Measurements from ENCODE around the gene LIMK1. TPM values are rescaled to one million over a fixed set of nuclear protein-coding genes. Genes with fewer than 3 reads are reported as not detected.
A peak's percentile ranks its signal among the peaks of the same experiment; 100 is the strongest.

The LIMK1 gene
- total and polyA plus RNA-seq, 2 of the 13 experiments (the other 11 are each of a cell fraction or from before 2014, with no cell fraction given): 8.9 to 18.8 TPM

DNA sequence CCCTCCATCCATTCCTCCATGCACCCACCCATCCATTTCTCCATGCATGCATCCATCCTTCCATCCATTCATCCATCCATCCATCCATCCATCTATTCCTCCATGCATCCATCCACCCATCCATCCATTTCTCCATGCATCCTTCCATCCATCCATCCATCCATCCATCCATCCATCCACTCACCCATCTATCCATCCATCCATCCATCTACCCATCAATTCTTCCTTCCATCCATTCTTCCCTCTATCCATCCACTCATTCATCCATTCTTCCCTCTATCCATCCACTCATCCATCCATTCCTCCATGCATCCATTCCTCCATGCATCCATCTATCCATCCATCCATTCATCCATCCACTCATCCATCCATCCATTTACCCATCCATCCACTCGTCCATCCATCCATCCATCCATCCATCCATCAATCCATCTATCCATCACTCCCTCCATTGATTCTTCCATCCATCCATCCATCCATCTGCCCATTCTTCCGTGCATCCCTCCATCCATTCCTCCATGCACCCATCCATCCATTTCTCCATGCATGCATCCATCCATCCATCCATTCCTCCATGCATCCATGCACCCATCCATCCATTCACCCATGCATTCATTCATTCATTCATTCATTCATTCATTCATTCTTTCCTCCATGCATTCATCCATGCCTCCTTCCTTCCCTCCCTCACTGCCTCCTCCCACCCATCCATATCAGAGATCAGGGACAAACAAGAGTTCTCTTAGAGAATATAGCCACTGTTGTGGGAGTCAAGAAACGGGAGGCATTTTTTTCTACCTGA is 33.4 kb upstream of the LIMK1 start:
- ChIA-PET CTCF (ENCODE audit: low intra/inter-chr PET ratio, low total read pairs) (no interaction called here), POLR2A (no interaction called here)
- Histone ChIP-seq H3K36me3 (replicated peaks in 1 of 2; ENCODE audit: control insufficient read depth in 1 of 2, insufficient read depth in 2 of 2, low read length in 2 of 2) (no peaks in the 10 kb centered on the region), H2AFZ (ENCODE audit: low read length) (no peak overlapping the region), H4K20me1 (ENCODE audit: insufficient read depth, low read length) (no peaks in the 10 kb centered on the region), H3K27ac (ENCODE audit: extremely low read length, insufficient read depth, low read length) (no peak overlapping the region), H3K79me2 (ENCODE audit: insufficient read depth, low read length) (no peaks in the 10 kb centered on the region), H3K4me3 (replicated peaks in 1 of 3; ENCODE audit: insufficient read depth in 1 of 3, low read depth in 2 of 3, low read length in 3 of 3) (no peak overlapping the region), H3K9ac (ENCODE audit: insufficient read depth, low read depth, low read length) (no peak overlapping the region), H3K4me2 (ENCODE audit: low read depth, low read length) (no peak overlapping the region), H3K4me1 (ENCODE audit: insufficient read depth, low read length) (peaks cover 8% of the 10 kb centered on the region; the same call in 1 of the 2 replicates), H3K9me3 (ENCODE audit: low read length) (no peaks in the 10 kb centered on the region), H3K27me3 (ENCODE audit: control insufficient read depth in 1 of 2, insufficient read depth in 2 of 2, low read length in 2 of 2) (peaks cover 0 to 3% of the 10 kb centered on the region in 2 experiments; a peak in 2 of 5 replicates)
- intact Hi-C loops (cut with micrococcal nuclease; ENCODE audit: unreplicated experiment): no loop called here
- no peak for TF ChIP-seq NBN (conservative IDR thresholded peaks at IDR 0.05)
- TF ChIP-seq SUZ12 (IDR thresholded peaks at IDR 0.05; ENCODE audit: low read depth, low read length): no peak
- TF ChIP-seq FOXP1 (IDR thresholded peaks at IDR 0.05): 0 out of 2 replicates have a peak, but pooled peaks have one; percentile 3
- no peak for TF ChIP-seq FOXP1 (CRISPR knock-in tag; IDR thresholded peaks at IDR 0.05)
- TF ChIP-seq, protein P1, sequence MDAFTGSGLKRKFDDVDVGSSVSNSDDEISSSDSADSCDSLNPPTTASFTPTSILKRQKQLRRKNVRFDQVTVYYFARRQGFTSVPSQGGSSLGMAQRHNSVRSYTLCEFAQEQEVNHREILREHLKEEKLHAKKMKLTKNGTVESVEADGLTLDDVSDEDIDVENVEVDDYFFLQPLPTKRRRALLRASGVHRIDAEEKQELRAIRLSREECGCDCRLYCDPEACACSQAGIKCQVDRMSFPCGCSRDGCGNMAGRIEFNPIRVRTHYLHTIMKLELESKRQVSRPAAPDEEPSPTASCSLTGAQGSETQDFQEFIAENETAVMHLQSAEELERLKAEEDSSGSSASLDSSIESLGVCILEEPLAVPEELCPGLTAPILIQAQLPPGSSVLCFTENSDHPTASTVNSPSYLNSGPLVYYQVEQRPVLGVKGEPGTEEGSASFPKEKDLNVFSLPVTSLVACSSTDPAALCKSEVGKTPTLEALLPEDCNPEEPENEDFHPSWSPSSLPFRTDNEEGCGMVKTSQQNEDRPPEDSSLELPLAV (CRISPR knock-in tag; conservative IDR thresholded peaks at IDR 0.05; ENCODE audit: low read depth): no peak
- in situ Hi-C loops (cut with HindIII; ENCODE audit: extremely low pct_ligation_motif_present, low pct_unique_long_range_greater_than_20kb): no loop called here
- FAIRE-seq (no peak), DNase-seq (ENCODE audit: low spot score) (no peak), ATAC-seq (no peak)
- BruUV-seq (replicated peaks): no TSS peak
- 34% methylated on average over 3 of the region's 3 CpGs for WGBS (ENCODE audit: low lambda C conversion rate)

DNA sequence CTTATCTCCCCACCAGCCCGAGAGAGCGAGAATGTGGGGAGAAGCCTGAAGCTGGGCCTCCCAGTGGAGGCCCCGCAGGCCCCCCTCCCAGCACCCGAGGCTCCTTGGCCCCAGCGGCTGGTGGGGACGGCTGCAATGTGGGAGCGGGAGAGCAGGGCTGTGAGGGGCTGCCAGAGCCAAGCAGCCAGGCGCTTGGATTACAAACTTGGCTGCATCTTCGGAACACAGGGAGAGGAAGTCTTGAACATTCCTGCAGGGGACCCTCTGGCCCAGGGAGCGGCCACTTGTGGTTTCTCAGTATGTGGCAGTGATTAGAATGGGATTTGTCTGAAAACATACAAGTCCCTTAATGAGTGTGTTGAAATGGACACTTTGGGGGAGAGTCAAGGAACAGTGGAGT is 32.4 kb upstream of the LIMK1 start:
- H3K36me3 ChIP-seq (replicated peaks in 1 of 2; ENCODE audit: control insufficient read depth in 1 of 2, insufficient read depth in 2 of 2, low read length in 2 of 2): no peaks in the 10 kb centered on the region
- H4K20me1 ChIP-seq (ENCODE audit: insufficient read depth, low read length): no peaks in the 10 kb centered on the region
- WGBS (ENCODE audit: low lambda C conversion rate): 38% methylated on average over 10 of the region's 10 CpGs
- H3K4me2 ChIP-seq (ENCODE audit: low read depth, low read length): no peak overlapping the region
- TF ChIP-seq ZNF256 (CRISPR knock-in tag; conservative IDR thresholded peaks at IDR 0.05): no peak
- H3K9ac ChIP-seq (ENCODE audit: insufficient read depth, low read depth, low read length): no peak overlapping the region
- no peaks in the 10 kb centered on the region for H3K79me2 ChIP-seq (ENCODE audit: insufficient read depth, low read length)
- no peak for ATAC-seq
- no peak for DNase-seq (ENCODE audit: low spot score)
- peaks cover 8% of the 10 kb centered on the region; the same call in 1 of the 2 replicates for H3K4me1 ChIP-seq (ENCODE audit: insufficient read depth, low read length)
- H3K27ac ChIP-seq (ENCODE audit: extremely low read length, insufficient read depth, low read length): no peak overlapping the region
- H3K27me3 ChIP-seq (ENCODE audit: control insufficient read depth in 1 of 2, insufficient read depth in 2 of 2, low read length in 2 of 2): peaks cover 0 to under 1% of the 10 kb centered on the region in 2 experiments; a peak in 2 of 5 replicates
- CTCF ChIA-PET (ENCODE audit: low intra/inter-chr PET ratio, low total read pairs): interaction anchor here (1.1 kb wide), 1 partner anchor 152 kb away, joined by 4 read pairs; no protein-coding TSS in a partner anchor
- BruUV-seq (replicated peaks): no TSS peak
- in situ Hi-C loops (cut with HindIII; ENCODE audit: extremely low pct_ligation_motif_present, low pct_unique_long_range_greater_than_20kb): no loop called here
- intact Hi-C loops (cut with micrococcal nuclease; ENCODE audit: unreplicated experiment): no loop called here
- POLR2A ChIA-PET: no interaction called here
- no peak overlapping the region for H2AFZ ChIP-seq (ENCODE audit: low read length)
- no peak overlapping the region for H3K4me3 ChIP-seq (replicated peaks in 1 of 3; ENCODE audit: insufficient read depth in 1 of 3, low read depth in 2 of 3, low read length in 3 of 3)
- FAIRE-seq: no peak
- no peaks in the 10 kb centered on the region for H3K9me3 ChIP-seq (ENCODE audit: low read length)

All from HepG2 (cell line).